ENCODE measurements around the gene FAM120A.

The FAM120A gene

GRCh38 chr9:93541005-93541404 lies 89.5 kb downstream of the FAM120A start:
- H3K4me3 ChIP-seq (IDR thresholded peaks at IDR 0.05; ENCODE audit: insufficient read depth, low read depth, low read length), result no peak overlapping the region
- no peak overlapping the region for H3K9ac ChIP-seq
- H3K4me1 ChIP-seq (ENCODE audit: low read depth, poor library complexity, severe bottlenecking), result no peaks in the 10 kb centered on the region
- no peak overlapping the region for H2AFZ ChIP-seq (ENCODE audit: low read depth)
- TF ChIP-seq CTCF (conservative IDR thresholded peaks at IDR 0.05; ENCODE audit: low read depth, low read length), result no peak
- no peak overlapping the region for H3K4me2 ChIP-seq
- no peaks in the 10 kb centered on the region; the same call in 1 of the 2 replicates for H4K20me1 ChIP-seq (ENCODE audit: insufficient read depth)
- H3K27me3 ChIP-seq (ENCODE audit: insufficient read depth, low read depth), result no peaks in the 10 kb centered on the region
- H3K27ac ChIP-seq, result no peak overlapping the region
- no peaks in the 10 kb centered on the region for H3K36me3 ChIP-seq (ENCODE audit: insufficient read depth)
- H3K79me2 ChIP-seq (ENCODE audit: insufficient read depth, low read depth), result no peaks in the 10 kb centered on the region

GRCh38 chr9:93541581-93542349 lies 90.3 kb downstream of the FAM120A start:
- no peak overlapping the region for H3K9ac ChIP-seq
- H3K4me2 ChIP-seq, result no peak overlapping the region
- no peak overlapping the region for H2AFZ ChIP-seq (ENCODE audit: low read depth)
- no peak for TF ChIP-seq CTCF (conservative IDR thresholded peaks at IDR 0.05; ENCODE audit: low read depth, low read length)
- H3K27me3 ChIP-seq (ENCODE audit: insufficient read depth, low read depth), result no peaks in the 10 kb centered on the region
- H4K20me1 ChIP-seq (ENCODE audit: insufficient read depth), result no peaks in the 10 kb centered on the region; the same call in 1 of the 2 replicates
- H3K79me2 ChIP-seq (ENCODE audit: insufficient read depth, low read depth), result no peaks in the 10 kb centered on the region
- H3K27ac ChIP-seq, result no peak overlapping the region
- peaks cover 6% of the 10 kb centered on the region; the same call in 1 of the 2 replicates for H3K36me3 ChIP-seq (ENCODE audit: insufficient read depth)
- H3K4me1 ChIP-seq (ENCODE audit: low read depth, poor library complexity, severe bottlenecking), result no peaks in the 10 kb centered on the region
- no peak overlapping the region for H3K4me3 ChIP-seq (IDR thresholded peaks at IDR 0.05; ENCODE audit: insufficient read depth, low read depth, low read length)

DNA sequence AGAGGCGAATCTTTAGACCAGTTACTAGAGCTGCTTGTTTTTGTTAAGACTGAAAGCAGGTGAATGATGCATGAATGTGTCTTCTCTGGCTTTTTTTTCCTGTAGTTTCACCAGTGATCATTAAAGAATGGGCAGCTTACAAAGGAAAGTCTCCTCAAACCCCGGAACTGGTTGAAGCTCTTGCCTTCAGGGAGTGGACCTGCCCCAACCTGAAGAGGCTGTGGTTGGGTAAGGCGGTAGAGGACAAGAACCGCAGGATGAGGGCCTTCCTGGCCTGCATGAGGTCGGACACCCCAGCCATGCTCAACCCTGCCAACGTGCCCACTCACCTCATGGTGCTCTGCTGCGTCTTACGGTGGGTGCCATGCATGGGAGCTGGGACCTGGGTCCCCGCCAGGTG lies 91.6 kb downstream of the FAM120A start:
- Histone ChIP-seq H3K27me3 (ENCODE audit: insufficient read depth, low read depth) (no peaks in the 10 kb centered on the region), H3K27ac (no peak overlapping the region), H3K4me1 (ENCODE audit: low read depth, poor library complexity, severe bottlenecking) (no peaks in the 10 kb centered on the region), H3K9ac (no peak overlapping the region), H3K4me3 (IDR thresholded peaks at IDR 0.05; ENCODE audit: insufficient read depth, low read depth, low read length) (no peak overlapping the region), H3K4me2 (no peak overlapping the region), H3K79me2 (ENCODE audit: insufficient read depth, low read depth) (no peaks in the 10 kb centered on the region), H4K20me1 (ENCODE audit: insufficient read depth) (no peaks in the 10 kb centered on the region), H2AFZ (ENCODE audit: low read depth) (no peak overlapping the region), H3K36me3 (ENCODE audit: insufficient read depth) (peaks cover 8% of the 10 kb centered on the region; the same call in 1 of the 2 replicates)
- no peak for TF ChIP-seq CTCF (conservative IDR thresholded peaks at IDR 0.05; ENCODE audit: low read depth, low read length)

- H3K4me1 ChIP-seq (ENCODE audit: low read depth, poor library complexity, severe bottlenecking), result peaks cover 13% of the 10 kb centered on the region
- no peak for TF ChIP-seq CTCF (conservative IDR thresholded peaks at IDR 0.05; ENCODE audit: low read depth, low read length)
- peaks cover 8% of the 10 kb centered on the region; the same call in 1 of the 2 replicates for H3K36me3 ChIP-seq (ENCODE audit: insufficient read depth)
- no peak overlapping the region for H2AFZ ChIP-seq (ENCODE audit: low read depth)
- no peak overlapping the region for H3K4me3 ChIP-seq (IDR thresholded peaks at IDR 0.05; ENCODE audit: insufficient read depth, low read depth, low read length)
- H3K79me2 ChIP-seq (ENCODE audit: insufficient read depth, low read depth), result no peaks in the 10 kb centered on the region
- H4K20me1 ChIP-seq (ENCODE audit: insufficient read depth), result no peaks in the 10 kb centered on the region
- H3K9ac ChIP-seq, result no peak overlapping the region
- no peaks in the 10 kb centered on the region for H3K27me3 ChIP-seq (ENCODE audit: insufficient read depth, low read depth)
- H3K4me2 ChIP-seq, result no peak overlapping the region
- H3K27ac ChIP-seq, result no peak overlapping the region
Observed at GRCh38 chr9:93546356-93546755, 94.9 kb downstream of the FAM120A start.

Measured in KMS-11 (cell line).